GM21447 (cell line): Measurements from ENCODE around the gene FADS3.

Experiments
- ATAC-seq: cut with Tn5 transposase; IDR thresholded peaks from one replicate; pipeline ENCODE4 v1.9.1; 2021; ENCODE audit not compliant: unreplicated experiment

Gene FADS3

GRCh38 chr11:61862714-61863547 lies 28.4 kb downstream of the FADS3 start:
- no peak for ATAC-seq

GRCh38 chr11:61861634-61862033 lies 29.7 kb downstream of the FADS3 start:
- no peak for ATAC-seq

GRCh38 chr11:61860054-61860903 lies 31.1 kb downstream of the FADS3 start:
- no peak for ATAC-seq

GRCh38 chr11:61855939-61856680 lies 35.2 kb downstream of the FADS3 start:
- no peak for ATAC-seq

GRCh38 chr11:61854966-61855714 lies 36.2 kb downstream of the FADS3 start:
- no peak for ATAC-seq

GRCh38 chr11:61854206-61854895 lies 37.0 kb downstream of the FADS3 start:
- ATAC-seq: no peak

GRCh38 chr11:61853698-61854169 lies 37.6 kb downstream of the FADS3 start:
- no peak for ATAC-seq

- no peak for ATAC-seq
Observed at GRCh38 chr11:61851900-61852295, 39.4 kb downstream of the FADS3 start.

GRCh38 chr11:61851113-61851899 lies 40.0 kb downstream of the FADS3 start:
- no peak for ATAC-seq

GRCh38 chr11:61850687-61851086 lies 40.7 kb downstream of the FADS3 start:
- no peak for ATAC-seq

GRCh38 chr11:61848631-61849030 lies 42.7 kb downstream of the FADS3 start:
- ATAC-seq: no peak

GRCh38 chr11:61847914-61848581 lies 43.3 kb downstream of the FADS3 start:
- no peak for ATAC-seq

GRCh38 chr11:61846362-61847020 lies 44.9 kb downstream of the FADS3 start:
- no peak for ATAC-seq

GRCh38 chr11:61844909-61845565 lies 46.3 kb downstream of the FADS3 start:
- ATAC-seq: no peak

GRCh38 chr11:61842528-61842820 lies 48.9 kb downstream of the FADS3 start:
- ATAC-seq: no peak

- no peak for ATAC-seq
Observed at GRCh38 chr11:61841636-61842527, 49.5 kb downstream of the FADS3 start.

GRCh38 chr11:61840371-61840770 lies 51.0 kb downstream of the FADS3 start:
- ATAC-seq: no peak
